ENCODE measurements around the gene NT5C2.
"Not testable (repeated sequence)": the region's sequence is repeated elsewhere in the genome, so short reads cannot be mapped to it uniquely, and the experiment has no call there.

The NT5C2 gene

GRCh38 chr10:103086799-103087198, 106.3 kb downstream of the NT5C2 start:
- DNase-seq (ENCODE audit: low spot score): no peak

GRCh38 chr10:103086261-103086660, 106.8 kb downstream of the NT5C2 start:
- no peak for DNase-seq (ENCODE audit: low spot score)

- DNase-seq (ENCODE audit: low spot score): no peak
Observed at GRCh38 chr10:103083977-103084320, 109.1 kb downstream of the NT5C2 start.

- no peak for DNase-seq (ENCODE audit: low spot score)
Observed at GRCh38 chr10:103083266-103083976, 109.7 kb downstream of the NT5C2 start.

- no peak for DNase-seq (ENCODE audit: low spot score)
Observed at GRCh38 chr10:103082683-103083082, 110.4 kb downstream of the NT5C2 start.

- DNase-seq (ENCODE audit: low spot score): no peak
Observed at GRCh38 chr10:103080891-103081581, 112.0 kb downstream of the NT5C2 start.

GRCh38 chr10:103079946-103080345, 113.1 kb downstream of the NT5C2 start:
- DNase-seq (ENCODE audit: low spot score): no peak

- DNase-seq (ENCODE audit: low spot score): no peak
Observed at GRCh38 chr10:103079100-103079499, 114.0 kb downstream of the NT5C2 start.

GRCh38 chr10:103078676-103079075, 114.4 kb downstream of the NT5C2 start:
- no peak for DNase-seq (ENCODE audit: low spot score)

- DNase-seq (ENCODE audit: low spot score): no peak
Observed at GRCh38 chr10:103078309-103078615, 114.8 kb downstream of the NT5C2 start.

- no peak for DNase-seq (ENCODE audit: low spot score)
Observed at GRCh38 chr10:103077491-103078308, 115.4 kb downstream of the NT5C2 start.

- no peak for DNase-seq (ENCODE audit: low spot score)
Observed at GRCh38 chr10:103077020-103077419, 116.1 kb downstream of the NT5C2 start.

- no peak for DNase-seq (ENCODE audit: low spot score)
Observed at GRCh38 chr10:103072891-103073290, 120.2 kb downstream of the NT5C2 start.

- DNase-seq (ENCODE audit: low spot score): no peak
Observed at GRCh38 chr10:103072276-103072675, 120.8 kb downstream of the NT5C2 start.

GRCh38 chr10:103069453-103070331, 123.4 kb downstream of the NT5C2 start:
- peak; percentile 70 for DNase-seq (ENCODE audit: low spot score)

- DNase-seq (ENCODE audit: low spot score): no peak
Observed at GRCh38 chr10:103067956-103068355, 125.1 kb downstream of the NT5C2 start.

GRCh38 chr10:103067484-103067883, 125.6 kb downstream of the NT5C2 start:
- no peak for DNase-seq (ENCODE audit: low spot score)

GRCh38 chr10:103067099-103067477, 126.0 kb downstream of the NT5C2 start:
- DNase-seq (ENCODE audit: low spot score): not testable (repeated sequence)

GRCh38 chr10:103066141-103067098, 126.7 kb downstream of the NT5C2 start:
- DNase-seq (ENCODE audit: low spot score): no peak

- DNase-seq (ENCODE audit: low spot score): no peak
Observed at GRCh38 chr10:103064956-103065355, 128.1 kb downstream of the NT5C2 start.
